GM12874 (cell line): ENCODE results near the gene PLEKHA7.

Experiments used
- TF ChIP-seq, protein P1 (sequence below): IDR thresholded peaks from 2 replicates; pipeline ENCODE4 v1.5.1; 2011; ENCODE audit warnings: low read depth, mild to moderate bottlenecking, control low read depth, low read length, moderate library complexity; ENCODE audit not compliant: insufficient read depth

PLEKHA7 gene

DNA sequence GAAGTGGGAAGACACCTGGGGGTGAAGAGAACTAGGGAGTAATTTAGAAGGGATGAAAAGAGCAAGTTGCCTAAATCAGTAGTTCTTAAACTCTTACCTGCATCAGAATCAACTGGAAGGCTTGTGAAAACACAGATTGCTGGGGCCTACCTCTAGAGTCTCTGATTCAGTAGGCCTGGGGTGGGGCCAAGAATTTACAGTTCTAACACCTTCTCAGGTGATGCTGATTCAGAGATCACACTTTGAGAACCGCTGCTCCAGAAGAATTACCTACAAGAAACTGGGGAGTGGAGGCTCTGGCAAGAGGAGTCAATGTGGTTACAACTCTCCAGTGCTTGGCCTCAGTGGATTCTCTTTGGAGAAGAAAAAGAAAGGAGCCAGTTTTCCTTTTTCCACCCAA lies 147.1 kb downstream of the PLEKHA7 start:
- TF ChIP-seq, protein P1, sequence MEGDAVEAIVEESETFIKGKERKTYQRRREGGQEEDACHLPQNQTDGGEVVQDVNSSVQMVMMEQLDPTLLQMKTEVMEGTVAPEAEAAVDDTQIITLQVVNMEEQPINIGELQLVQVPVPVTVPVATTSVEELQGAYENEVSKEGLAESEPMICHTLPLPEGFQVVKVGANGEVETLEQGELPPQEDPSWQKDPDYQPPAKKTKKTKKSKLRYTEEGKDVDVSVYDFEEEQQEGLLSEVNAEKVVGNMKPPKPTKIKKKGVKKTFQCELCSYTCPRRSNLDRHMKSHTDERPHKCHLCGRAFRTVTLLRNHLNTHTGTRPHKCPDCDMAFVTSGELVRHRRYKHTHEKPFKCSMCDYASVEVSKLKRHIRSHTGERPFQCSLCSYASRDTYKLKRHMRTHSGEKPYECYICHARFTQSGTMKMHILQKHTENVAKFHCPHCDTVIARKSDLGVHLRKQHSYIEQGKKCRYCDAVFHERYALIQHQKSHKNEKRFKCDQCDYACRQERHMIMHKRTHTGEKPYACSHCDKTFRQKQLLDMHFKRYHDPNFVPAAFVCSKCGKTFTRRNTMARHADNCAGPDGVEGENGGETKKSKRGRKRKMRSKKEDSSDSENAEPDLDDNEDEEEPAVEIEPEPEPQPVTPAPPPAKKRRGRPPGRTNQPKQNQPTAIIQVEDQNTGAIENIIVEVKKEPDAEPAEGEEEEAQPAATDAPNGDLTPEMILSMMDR, result no peak

DNA sequence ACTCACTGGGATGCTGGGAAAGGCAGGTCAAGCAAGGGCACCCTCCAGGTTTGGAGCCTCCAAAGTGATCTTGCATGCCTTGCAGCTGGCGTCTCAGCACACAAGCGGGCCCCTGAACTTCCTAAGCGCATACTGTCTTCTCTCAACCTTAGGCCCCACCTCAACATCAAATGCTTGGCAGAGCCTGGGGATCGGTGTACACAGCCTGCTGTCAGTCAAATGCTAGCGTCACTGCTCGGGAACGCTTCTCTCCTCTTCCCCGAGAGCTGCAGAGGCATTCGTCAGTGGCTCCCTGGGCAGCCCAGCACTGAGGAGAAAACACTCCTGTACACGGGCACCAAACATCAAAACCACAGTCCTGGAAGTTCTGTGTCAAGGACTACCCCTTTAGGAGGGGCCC lies 150.8 kb downstream of the PLEKHA7 start:
- TF ChIP-seq, protein P1, result no peak

DNA sequence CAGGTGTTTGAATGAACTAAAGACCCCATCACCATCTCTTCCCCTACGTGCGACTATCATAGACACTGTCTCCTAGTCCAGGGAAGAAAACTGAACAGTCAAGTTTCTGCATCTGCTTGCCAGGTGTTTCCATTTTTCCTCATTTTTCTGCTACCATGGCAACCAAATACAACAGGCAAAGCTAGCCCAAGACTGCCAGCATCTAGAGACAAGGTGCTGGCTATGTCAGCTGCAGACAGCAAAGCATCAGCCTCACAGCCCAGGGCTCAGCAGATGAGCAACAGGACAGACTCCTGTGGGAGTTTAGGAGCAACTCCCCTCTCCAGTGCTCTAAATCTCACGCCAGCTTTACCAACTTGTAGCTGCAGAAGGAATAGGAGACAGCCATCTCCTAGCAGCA lies 151.5 kb downstream of the PLEKHA7 start:
- TF ChIP-seq, protein P1, result no peak

DNA sequence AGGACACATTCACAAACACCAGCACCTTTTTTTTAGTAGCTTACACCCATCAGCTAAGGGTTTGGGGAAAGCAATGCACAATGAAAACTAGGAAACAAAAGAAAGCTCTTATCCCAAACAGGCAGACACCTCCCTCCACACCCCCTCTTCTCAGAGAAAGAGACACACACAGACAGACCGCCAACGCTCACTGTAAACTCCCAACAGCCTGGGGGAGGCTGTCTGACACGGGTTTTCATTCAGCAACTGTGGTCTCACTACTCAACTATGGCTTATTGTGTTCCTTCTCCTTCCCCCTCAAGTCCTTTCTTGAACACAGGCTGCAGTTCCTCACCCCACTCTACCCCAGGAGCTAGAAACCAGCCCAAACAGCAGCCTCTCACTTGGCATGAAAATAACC lies 152.4 kb downstream of the PLEKHA7 start:
- TF ChIP-seq, protein P1, result no peak

DNA sequence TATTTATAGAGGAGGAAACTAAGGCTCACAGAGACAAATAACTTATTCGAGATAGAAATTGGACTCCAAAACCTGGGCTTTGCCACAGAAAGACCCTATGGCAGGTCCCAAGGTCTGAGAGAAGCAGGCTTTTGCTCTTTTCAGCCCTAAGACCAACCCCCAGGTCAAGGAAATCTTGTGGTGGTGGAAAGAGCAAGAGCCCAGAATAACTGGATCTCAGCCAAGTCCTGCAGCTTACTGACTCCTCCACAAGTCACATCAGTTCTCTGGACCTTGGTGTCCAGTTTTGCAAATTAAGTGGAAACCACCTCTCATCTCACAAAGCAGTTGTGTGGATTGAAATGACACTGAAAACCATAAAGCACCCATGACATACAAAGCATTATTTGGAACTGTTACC lies 153.6 kb downstream of the PLEKHA7 start:
- TF ChIP-seq, protein P1, result no peak

DNA sequence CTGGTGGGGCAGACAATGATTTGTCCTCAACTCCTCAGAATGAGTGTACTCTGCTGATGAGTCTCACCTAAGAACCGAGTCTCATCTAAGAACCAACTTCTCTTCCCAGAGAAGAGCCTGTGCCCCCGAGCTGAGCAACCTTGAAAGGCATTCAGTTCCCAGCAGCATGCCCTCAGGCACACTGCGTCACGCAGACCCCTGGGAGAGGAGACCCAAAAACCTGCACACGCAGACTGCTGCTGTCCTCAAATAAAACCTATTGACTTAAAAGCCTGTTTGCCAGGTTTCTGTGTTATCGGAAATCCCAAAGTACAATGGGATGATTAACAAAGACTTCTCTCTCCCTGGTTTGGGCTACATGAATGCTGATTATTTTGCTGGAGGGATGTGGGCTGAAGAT lies 154.6 kb downstream of the PLEKHA7 start:
- TF ChIP-seq, protein P1, result no peak

DNA sequence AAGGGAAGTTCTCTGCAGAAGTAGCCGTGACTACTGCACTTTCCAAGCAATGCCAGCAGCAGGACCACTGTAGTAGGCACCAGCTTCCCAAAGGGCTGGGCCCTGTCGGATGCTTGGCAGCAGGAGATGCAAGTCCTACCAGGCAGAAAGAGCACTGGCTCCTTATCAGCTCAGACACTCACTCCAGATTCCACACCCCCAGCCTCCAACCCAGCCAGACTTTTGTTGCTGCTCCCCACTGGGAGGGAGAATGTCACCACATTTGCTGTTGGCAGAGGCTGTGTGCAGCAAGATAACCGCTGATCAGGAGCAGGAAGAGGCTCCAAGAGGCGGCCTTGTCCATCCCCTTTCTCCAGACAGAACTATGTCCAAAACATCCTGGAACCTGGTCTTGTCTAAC lies 157.0 kb downstream of the PLEKHA7 start:
- TF ChIP-seq, protein P1, result no peak

DNA sequence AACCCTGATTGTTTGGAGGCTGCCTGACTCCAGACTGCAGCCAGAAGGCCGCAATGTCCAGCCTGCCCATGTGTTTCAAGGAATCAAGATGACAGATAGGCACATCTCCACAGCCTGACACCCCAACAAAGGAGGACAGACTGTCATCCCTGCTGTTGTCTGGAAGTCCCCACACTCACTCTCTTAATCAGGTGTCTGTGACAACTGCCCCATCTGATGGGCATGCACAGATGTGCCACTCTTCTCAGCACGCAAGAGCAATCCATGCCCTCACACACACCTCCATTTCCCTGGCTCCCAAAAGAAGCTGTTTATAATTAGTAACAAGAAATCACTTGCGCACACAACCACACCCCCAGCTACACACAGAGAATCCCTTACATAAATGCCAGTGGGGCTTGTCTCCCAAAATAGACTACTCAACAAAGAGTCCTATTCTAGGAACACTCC lies 158.2 kb downstream of the PLEKHA7 start:
- TF ChIP-seq, protein P1, result no peak
